HL-60 (cell line): ENCODE data around the gene DIP2C.
"Not testable (repeated sequence)": the region's sequence is repeated elsewhere in the genome, so short reads cannot be mapped to it uniquely, and the experiment has no call there.

Experiments
- DNase-seq, 2 experiments: peaks; one replicate each; pipeline ENCODE4 v3.0.0-alpha.2; 2010 to 2020; ENCODE audit warnings: low read depth in 1 of 2, low spot score in 1 of 2
- H3K27ac ChIP-seq: fragments of 250-450 bp; sonication (Bioruptor Pico); replicated peaks from 2 replicates; pipeline ENCODE4 v1.5.1; 2020; ENCODE audit warnings: mild to moderate bottlenecking, moderate library complexity
- H3K27me3 ChIP-seq: fragments of 250-450 bp; sonication (Bioruptor Pico); 2 replicates; pipeline ENCODE4 v1.5.1; 2021; ENCODE audit warnings: mild to moderate bottlenecking, moderate library complexity; ENCODE audit not compliant: insufficient read depth, poor library complexity, severe bottlenecking
- H3K4me3 ChIP-seq: replicated peaks from 2 replicates; pipeline ENCODE4 v1.5.1; 2011; ENCODE audit warnings: mild to moderate bottlenecking, control low read depth, low read length; ENCODE audit not compliant: insufficient read depth
- CTCF ChIP-seq: IDR thresholded peaks from one replicate; pipeline ENCODE4 v1.5.1; 2011; ENCODE audit warnings: low read length, control low read depth, inconsistent platforms; ENCODE audit not compliant: insufficient read depth
- GABPA ChIP-seq: IDR thresholded peaks from 2 replicates; pipeline ENCODE4 v1.6.1; 2012; ENCODE audit warnings: low read depth
- POLR2AphosphoS5 ChIP-seq: IDR thresholded peaks from 2 replicates; pipeline ENCODE4 v1.6.1; 2012; ENCODE audit warnings: low read depth
- REST ChIP-seq: IDR thresholded peaks from 2 replicates; pipeline ENCODE4 v1.6.1; 2012; ENCODE audit warnings: low read depth; ENCODE audit not compliant: insufficient replicate concordance
- SPI1 ChIP-seq: IDR thresholded peaks from 2 replicates; pipeline ENCODE4 v1.6.1; 2012; ENCODE audit warnings: low read depth, mild to moderate bottlenecking, borderline replicate concordance

Gene DIP2C

GRCh38 chr10:368579-369220, 320.8 kb downstream of the DIP2C start:
- H3K4me3 ChIP-seq: no peak overlapping the region
- no peaks in the 10 kb centered on the region for H3K27me3 ChIP-seq
- DNase-seq: no peak
- no peak for TF ChIP-seq SPI1
- H3K27ac ChIP-seq: no peak overlapping the region

- not testable (repeated sequence) for H3K27me3 ChIP-seq, H3K27ac ChIP-seq, H3K4me3 ChIP-seq, DNase-seq
Measured at GRCh38 chr10:368107-368506, 321.4 kb downstream of the DIP2C start.

- DNase-seq: no peak
- Histone ChIP-seq H3K27me3 (no peaks in the 10 kb centered on the region), H3K27ac (no peak overlapping the region), H3K4me3 (no peak overlapping the region)
- TF ChIP-seq REST (no peak), SPI1 (no peak), GABPA (no peak), POLR2AphosphoS5 (no peak), CTCF (no peak)
Measured at GRCh38 chr10:367636-368035, 321.8 kb downstream of the DIP2C start.

- no peak for TF ChIP-seq POLR2AphosphoS5
- no peak for TF ChIP-seq REST
- no peak for TF ChIP-seq SPI1
- TF ChIP-seq CTCF: no peak
- no peak for TF ChIP-seq GABPA
- Histone ChIP-seq H3K27ac (no peak overlapping the region), H3K4me3 (no peak overlapping the region), H3K27me3 (no peaks in the 10 kb centered on the region)
- DNase-seq: no peak
Measured at GRCh38 chr10:366186-366585, 323.3 kb downstream of the DIP2C start.

GRCh38 chr10:364267-364775, 325.1 kb downstream of the DIP2C start:
- DNase-seq: no peak
- TF ChIP-seq POLR2AphosphoS5 (no peak), GABPA (no peak), SPI1 (no peak), CTCF (no peak), REST (no peak)
- no peak overlapping the region for H3K27ac ChIP-seq
- no peaks in the 10 kb centered on the region for H3K27me3 ChIP-seq
- no peak overlapping the region for H3K4me3 ChIP-seq
